Measurements from ENCODE around the gene UNC13A.

GRCh38 chr19:17681505-17682125, 6.5 kb downstream of the UNC13A start:
- TF ChIP-seq POLR2A (IDR thresholded peaks at IDR 0.05) (no peak), CTCF (IDR thresholded peaks at IDR 0.05) (no peak)
